ENCODE measurements around the gene APOLD1. TPM values are rescaled to one million over a fixed set of nuclear protein-coding genes. Genes with fewer than 3 reads are reported as not detected.

The APOLD1 gene
- total RNA-seq, 2 donors from 2014 or later, result 38.4 to 70.7 TPM

DNA sequence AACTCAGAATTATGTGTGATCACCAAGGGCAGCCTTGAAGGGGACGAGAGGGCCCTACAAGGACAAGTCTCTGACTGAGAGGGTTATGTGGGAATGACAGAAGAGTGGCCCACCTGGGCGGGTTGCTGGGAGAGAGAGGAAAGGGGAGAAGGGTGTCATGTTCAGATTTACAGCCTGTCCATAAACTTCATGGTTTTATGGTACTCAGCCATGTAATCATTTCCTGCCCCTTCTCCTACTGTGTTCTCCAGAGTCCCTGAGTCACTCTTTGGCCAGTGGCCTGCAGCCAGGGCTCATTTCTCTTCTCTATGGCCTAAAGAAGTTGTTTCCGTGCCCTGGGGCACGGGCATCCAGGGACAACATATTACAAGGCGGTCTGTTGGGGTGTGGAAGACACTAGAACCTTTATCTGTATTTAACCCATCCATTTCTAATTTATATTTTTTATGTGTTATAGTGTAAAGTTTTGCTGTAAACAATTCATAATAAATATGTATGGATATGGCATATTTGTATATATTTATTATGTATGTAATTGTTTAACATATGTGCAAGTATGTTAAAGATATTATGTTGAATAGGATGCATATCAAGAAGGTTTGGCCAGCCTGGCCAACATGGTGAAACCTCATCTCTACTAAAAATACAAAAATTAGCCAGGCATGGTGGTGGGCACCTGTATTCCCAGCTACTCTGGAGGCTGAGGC, 54.6 kb downstream of the APOLD1 start:
- no peaks in the 10 kb centered on the region for H3K27me3 ChIP-seq (replicated peaks; ENCODE audit: insufficient read depth)
- no peaks in the 10 kb centered on the region for H3K9me3 ChIP-seq
- ATAC-seq (ENCODE audit: insufficient number of reproducible peaks, low FRiP score, low read depth), result peak; percentile 42
- no peaks in the 10 kb centered on the region for H3K36me3 ChIP-seq
- peak; percentile 51 for DNase-seq (ENCODE audit: low spot score)
- no peak overlapping the region for H3K4me3 ChIP-seq
- TF ChIP-seq, protein P1, sequence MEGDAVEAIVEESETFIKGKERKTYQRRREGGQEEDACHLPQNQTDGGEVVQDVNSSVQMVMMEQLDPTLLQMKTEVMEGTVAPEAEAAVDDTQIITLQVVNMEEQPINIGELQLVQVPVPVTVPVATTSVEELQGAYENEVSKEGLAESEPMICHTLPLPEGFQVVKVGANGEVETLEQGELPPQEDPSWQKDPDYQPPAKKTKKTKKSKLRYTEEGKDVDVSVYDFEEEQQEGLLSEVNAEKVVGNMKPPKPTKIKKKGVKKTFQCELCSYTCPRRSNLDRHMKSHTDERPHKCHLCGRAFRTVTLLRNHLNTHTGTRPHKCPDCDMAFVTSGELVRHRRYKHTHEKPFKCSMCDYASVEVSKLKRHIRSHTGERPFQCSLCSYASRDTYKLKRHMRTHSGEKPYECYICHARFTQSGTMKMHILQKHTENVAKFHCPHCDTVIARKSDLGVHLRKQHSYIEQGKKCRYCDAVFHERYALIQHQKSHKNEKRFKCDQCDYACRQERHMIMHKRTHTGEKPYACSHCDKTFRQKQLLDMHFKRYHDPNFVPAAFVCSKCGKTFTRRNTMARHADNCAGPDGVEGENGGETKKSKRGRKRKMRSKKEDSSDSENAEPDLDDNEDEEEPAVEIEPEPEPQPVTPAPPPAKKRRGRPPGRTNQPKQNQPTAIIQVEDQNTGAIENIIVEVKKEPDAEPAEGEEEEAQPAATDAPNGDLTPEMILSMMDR (IDR thresholded peaks at IDR 0.05), result no peak
- peaks cover 0 to 26% of the 10 kb centered on the region in 2 donors for H3K4me1 ChIP-seq (ENCODE audit: control insufficient read depth in 1 of 2, low read depth in 2 of 2)
- peak overlapping the region; percentile 51 to 60 for H3K27ac ChIP-seq

DNA sequence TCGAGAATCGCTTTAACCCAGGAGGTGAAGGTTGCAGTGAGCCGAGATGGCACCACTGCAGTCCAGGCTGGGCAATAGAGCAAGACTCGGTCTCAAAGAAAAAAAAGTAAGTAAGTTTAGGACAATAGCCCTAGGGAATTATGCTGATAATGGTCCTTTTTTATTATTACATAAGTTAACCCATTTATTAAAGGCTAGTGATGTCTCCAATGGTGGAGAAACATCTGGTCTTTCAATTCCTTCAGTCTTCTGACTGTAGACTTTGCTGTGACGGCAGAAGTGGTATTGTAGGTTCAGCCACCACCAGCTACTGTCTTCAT, 55.1 kb downstream of the APOLD1 start:
- Histone ChIP-seq H3K27ac (no peak overlapping the region), H3K36me3 (no peaks in the 10 kb centered on the region), H3K4me1 (ENCODE audit: control insufficient read depth in 1 of 2, low read depth in 2 of 2) (peaks cover 0 to 26% of the 10 kb centered on the region in 2 donors), H3K4me3 (no peak overlapping the region), H3K27me3 (replicated peaks; ENCODE audit: insufficient read depth) (no peaks in the 10 kb centered on the region), H3K9me3 (no peaks in the 10 kb centered on the region)
- ATAC-seq (ENCODE audit: insufficient number of reproducible peaks, low FRiP score, low read depth) (no peak), DNase-seq (ENCODE audit: low spot score) (no peak)
- TF ChIP-seq, protein P1 (IDR thresholded peaks at IDR 0.05), result no peak

Other genes starting within 250 kb of the APOLD1 start
- gene DUSP16, start 222.8 kb upstream of the APOLD1 start, total RNA-seq, result 10 to 100 TPM; 12.9 to 23.4 TPM
- gene CREBL2, start 173.8 kb upstream of the APOLD1 start, total RNA-seq, result 10 to 100 TPM; 41.7 to 44.6 TPM
- under 1 TPM in 1 of 2 donors, not detected in 1; 0.35 TPM for gene GPR19, start 89.5 kb upstream of the APOLD1 start, total RNA-seq
- gene CDKN1B, start 68.3 kb upstream of the APOLD1 start, total RNA-seq, result 10 to 100 TPM; 61.9 to 63.5 TPM
- 10 to 100 TPM; 43.5 to 51.1 TPM for gene DDX47, start 27.7 kb downstream of the APOLD1 start, total RNA-seq
- 100 to 1,000 TPM in 1 of 2 donors, 10 to 100 TPM in 1; 42.8 to 123 TPM for gene GPRC5A, start 105.9 kb downstream of the APOLD1 start, total RNA-seq
- not detected for gene GPRC5D, start 166.5 kb downstream of the APOLD1 start, total RNA-seq
- gene HEBP1, start 214.6 kb downstream of the APOLD1 start, total RNA-seq, result 10 to 100 TPM; 39.9 to 57.8 TPM